HS-27A (cell line): Measurements from ENCODE around the gene PTPRCAP.
"Not testable (repeated sequence)": the region's sequence is repeated elsewhere in the genome, so short reads cannot be mapped to it uniquely, and the experiment has no call there.

Experiments used
- DNase-seq: peaks from one replicate; pipeline ENCODE4 v3.0.0-alpha.2; 2012; ENCODE audit warnings: low read depth, missing footprints

Gene PTPRCAP

GRCh38 chr11:67437082-67437808 lies at the start of gene PTPRCAP:
Gene PTPRCAP (minus strand): TSS chr11:67437682. CDS start chr11:67437619, 63 bp downstream.
- DNase-seq = no peak

- no peak for DNase-seq
These were observed 49.2 kb upstream of the PTPRCAP start for GRCh38 chr11:67486481-67487195.

GRCh38 chr11:67485873-67486361 lies 48.4 kb upstream of the PTPRCAP start:
- DNase-seq = not testable (repeated sequence)

GRCh38 chr11:67484847-67485311 lies 47.4 kb upstream of the PTPRCAP start:
- DNase-seq = no peak

GRCh38 chr11:67483831-67484665 lies 46.6 kb upstream of the PTPRCAP start:
- DNase-seq = no peak

GRCh38 chr11:67482827-67483798 lies 45.6 kb upstream of the PTPRCAP start, which contains the start of gene AIP:
Gene AIP (plus strand): TSS chr11:67483026. CDS start chr11:67483159, 133 bp downstream.
- peak; percentile 98 for DNase-seq

- no peak for DNase-seq
These were observed 44.9 kb upstream of the PTPRCAP start for GRCh38 chr11:67482275-67482826.

GRCh38 chr11:67477344-67478050 lies 40.0 kb upstream of the PTPRCAP start:
- not testable (repeated sequence) for DNase-seq

- DNase-seq = not testable (repeated sequence)
These were observed 39.2 kb upstream of the PTPRCAP start for GRCh38 chr11:67476692-67477091.

GRCh38 chr11:67472882-67473281 lies 35.4 kb upstream of the PTPRCAP start:
- no peak for DNase-seq

GRCh38 chr11:67470337-67471002 lies 33.0 kb upstream of the PTPRCAP start:
- DNase-seq = no peak

- no peak for DNase-seq
These were observed 32.0 kb upstream of the PTPRCAP start for GRCh38 chr11:67469508-67469811.

GRCh38 chr11:67468759-67469507 lies 31.5 kb upstream of the PTPRCAP start, which contains the start of gene TMEM134:
Gene TMEM134 (minus strand): TSS chr11:67469251. CDS start chr11:67469192, 59 bp downstream.
- peak; percentile 68 for DNase-seq

GRCh38 chr11:67468456-67468758 lies 30.9 kb upstream of the PTPRCAP start:
- no peak for DNase-seq

- DNase-seq = no peak
These were observed 30.6 kb upstream of the PTPRCAP start for GRCh38 chr11:67468056-67468455.

GRCh38 chr11:67466962-67467771 lies 29.7 kb upstream of the PTPRCAP start:
- DNase-seq = no peak

- no peak for DNase-seq
These were observed 28.9 kb upstream of the PTPRCAP start for GRCh38 chr11:67466367-67466766.

- not testable (repeated sequence) for DNase-seq
These were observed 28.0 kb upstream of the PTPRCAP start for GRCh38 chr11:67465530-67465929.
